ENCODE measurements around the gene TERC. TPM values are rescaled to one million over a fixed set of nuclear protein-coding genes. Genes with fewer than 3 reads are reported as not detected.

The TERC gene
- total RNA-seq, 2 experiments from 2014 or later = 7.3 to 10.9 TPM

DNA sequence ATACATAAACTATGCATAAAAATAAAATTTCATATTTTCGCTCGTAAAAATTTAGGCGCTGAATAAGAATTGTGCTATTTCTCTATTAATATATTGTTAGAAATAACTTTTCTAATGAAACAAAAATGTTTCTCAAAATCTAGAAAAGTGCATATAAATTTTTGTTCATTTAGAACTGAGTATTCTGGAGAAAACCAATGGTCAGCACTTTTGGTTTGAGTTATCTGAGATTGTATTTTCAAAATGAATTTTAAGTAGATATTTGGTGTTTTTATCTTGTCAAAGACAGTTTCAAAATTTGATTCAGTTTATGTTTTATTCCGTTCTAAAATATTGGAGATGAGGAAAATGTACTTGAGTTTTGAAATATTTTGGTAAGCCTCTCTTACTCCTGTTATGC lies 22.3 kb upstream of the TERC start:
- DNase-seq (no peak), ATAC-seq (ENCODE audit: low read depth) (no peak)
- Mint-ChIP-seq H3K9me3 (no peaks in the 10 kb centered on the region), H3K4me1 (peaks cover 12% of the 10 kb centered on the region), H3K27ac (no peak overlapping the region), H3K36me3 (peaks cover 43% of the 10 kb centered on the region), H3K4me3 (no peak overlapping the region), H3K27me3 (no peaks in the 10 kb centered on the region)
- POLR2A ChIA-PET = no interaction called here

DNA sequence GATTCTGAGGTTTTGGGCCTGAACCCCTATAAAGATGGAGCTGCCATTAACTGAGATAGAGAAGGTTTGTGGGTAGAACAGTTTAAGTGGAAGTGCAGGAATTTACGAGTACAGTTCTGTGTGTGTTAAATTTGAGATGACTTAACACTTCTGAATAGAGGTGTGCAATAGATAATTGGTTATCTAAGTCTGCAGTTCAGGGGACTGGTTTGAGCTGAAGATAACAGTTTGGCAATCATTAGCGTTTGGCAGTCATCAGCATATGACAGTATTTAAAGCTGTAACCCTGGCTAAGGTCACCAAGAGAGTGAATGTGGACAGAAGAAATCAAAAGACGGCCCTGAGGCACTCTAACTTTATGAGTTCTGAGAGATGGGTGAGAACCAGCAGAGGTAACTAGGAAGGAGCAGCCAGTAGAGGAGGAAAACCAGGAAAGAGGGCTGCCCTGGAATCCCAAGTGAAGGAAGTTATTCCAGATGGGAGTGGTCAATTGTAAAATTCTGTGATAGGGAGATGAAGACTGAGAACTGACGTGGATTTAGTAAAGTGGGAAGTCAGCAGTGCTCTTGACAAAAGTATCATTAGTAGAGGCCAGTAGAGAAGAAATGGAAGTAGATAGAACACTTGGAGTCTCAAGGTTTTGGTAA lies 16.5 kb upstream of the TERC start:
- Mint-ChIP-seq H3K27ac (peak overlapping the region; percentile 78), H3K9me3 (no peaks in the 10 kb centered on the region), H3K27me3 (no peaks in the 10 kb centered on the region), H3K36me3 (peaks cover 49% of the 10 kb centered on the region), H3K4me3 (peak overlapping the region; percentile 76), H3K4me1 (peaks cover 36% of the 10 kb centered on the region)
- ATAC-seq (ENCODE audit: low read depth) (no peak), DNase-seq (no peak)
- POLR2A ChIA-PET = interaction anchor here (1.0 to 2.6 kb wide), 3 partner anchors 9 to 30 kb away, joined by 3 to 18 read pairs (median 6); partner anchors contain the start of genes LRRC34, LRRIQ4 and MYNN

DNA sequence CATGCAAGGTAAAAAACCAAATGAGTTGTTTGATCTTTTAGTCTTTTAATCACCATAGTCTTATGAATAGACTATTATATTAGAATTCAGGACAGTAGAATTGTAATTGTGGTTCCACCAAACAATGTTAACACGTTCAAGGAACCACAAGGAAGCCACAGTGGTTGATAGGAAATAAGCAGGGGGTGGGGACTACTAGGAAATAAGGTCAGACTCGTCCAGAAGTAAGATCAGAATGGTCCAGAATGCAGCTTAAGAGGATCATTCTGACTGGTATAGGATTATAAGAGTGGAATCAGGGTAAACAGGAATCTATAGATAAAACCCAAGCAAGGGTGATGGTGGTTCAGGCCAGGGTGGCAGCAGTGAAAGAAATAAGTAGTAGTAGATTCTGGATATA lies 15.9 kb upstream of the TERC start:
- Mint-ChIP-seq H3K4me1 (peaks cover 42% of the 10 kb centered on the region), H3K27ac (peak overlapping the region; percentile 78), H3K9me3 (no peaks in the 10 kb centered on the region), H3K27me3 (no peaks in the 10 kb centered on the region), H3K4me3 (peak overlapping the region; percentile 76), H3K36me3 (peaks cover 48% of the 10 kb centered on the region)
- DNase-seq (no peak), ATAC-seq (ENCODE audit: low read depth) (peak; percentile 80)
- POLR2A ChIA-PET = interaction anchor here (1.0 to 2.6 kb wide), 3 partner anchors 8 to 31 kb away, joined by 3 to 18 read pairs (median 6); partner anchors contain the start of genes LRRC34, LRRIQ4 and MYNN

DNA sequence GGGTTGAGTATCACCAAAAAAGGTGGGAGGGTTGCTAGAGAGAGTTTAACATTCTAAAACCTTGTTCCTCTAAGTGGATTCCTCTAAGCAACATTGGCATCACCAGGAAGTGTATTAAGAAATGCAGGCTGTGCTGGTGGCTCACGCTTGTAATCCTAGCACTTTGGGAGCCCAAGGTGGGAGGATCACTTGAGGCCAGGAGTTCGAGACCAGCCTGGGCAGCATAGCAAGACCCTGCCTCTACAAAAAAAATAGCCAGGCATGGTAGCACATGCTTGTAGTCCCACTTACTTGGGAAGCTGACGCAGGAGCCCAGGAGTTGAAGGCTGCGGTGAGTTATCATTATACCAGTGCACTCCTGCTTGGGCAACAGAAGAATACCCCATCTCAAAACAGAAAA lies 13.0 kb upstream of the TERC start:
- Mint-ChIP-seq H3K27me3 (no peaks in the 10 kb centered on the region), H3K36me3 (peaks cover 48% of the 10 kb centered on the region), H3K27ac (no peak overlapping the region), H3K4me1 (peaks cover 56% of the 10 kb centered on the region), H3K9me3 (no peaks in the 10 kb centered on the region), H3K4me3 (no peak overlapping the region)
- ATAC-seq (ENCODE audit: low read depth) = no peak
- POLR2A ChIA-PET = no interaction called here
- no peak for DNase-seq

DNA sequence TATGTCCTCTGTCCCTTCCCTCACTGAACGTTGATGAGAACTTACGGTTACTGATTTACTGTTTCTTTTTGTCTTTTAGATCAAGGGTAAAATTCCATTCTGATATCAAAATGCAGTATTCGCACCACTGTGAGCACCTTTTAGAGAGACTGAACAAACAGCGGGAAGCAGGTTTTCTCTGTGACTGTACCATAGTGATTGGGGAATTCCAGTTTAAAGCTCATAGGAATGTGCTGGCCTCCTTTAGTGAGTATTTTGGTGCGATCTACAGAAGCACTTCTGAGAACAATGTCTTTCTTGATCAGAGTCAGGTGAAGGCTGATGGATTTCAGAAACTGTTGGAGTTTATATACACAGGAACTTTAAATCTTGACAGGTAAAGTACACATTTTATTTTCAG lies 9.3 kb upstream of the TERC start:
- H3K4me1 Mint-ChIP-seq = peaks cover 35% of the 10 kb centered on the region
- H3K9me3 Mint-ChIP-seq = no peaks in the 10 kb centered on the region
- POLR2A ChIA-PET = interaction anchor here (1.0 to 3.5 kb wide), 3 partner anchors 10 to 229 kb away, joined by 3 to 50 read pairs (median 14); partner anchors contain the start of genes LRRC34, LRRIQ4 and TERC
- H3K27ac Mint-ChIP-seq = peak overlapping the region; percentile 100
- ATAC-seq (ENCODE audit: low read depth) = no peak
- no peak for DNase-seq
- peak overlapping the region; percentile 99 for H3K4me3 Mint-ChIP-seq
- peaks cover 27% of the 10 kb centered on the region for H3K36me3 Mint-ChIP-seq
- H3K27me3 Mint-ChIP-seq = no peaks in the 10 kb centered on the region

DNA sequence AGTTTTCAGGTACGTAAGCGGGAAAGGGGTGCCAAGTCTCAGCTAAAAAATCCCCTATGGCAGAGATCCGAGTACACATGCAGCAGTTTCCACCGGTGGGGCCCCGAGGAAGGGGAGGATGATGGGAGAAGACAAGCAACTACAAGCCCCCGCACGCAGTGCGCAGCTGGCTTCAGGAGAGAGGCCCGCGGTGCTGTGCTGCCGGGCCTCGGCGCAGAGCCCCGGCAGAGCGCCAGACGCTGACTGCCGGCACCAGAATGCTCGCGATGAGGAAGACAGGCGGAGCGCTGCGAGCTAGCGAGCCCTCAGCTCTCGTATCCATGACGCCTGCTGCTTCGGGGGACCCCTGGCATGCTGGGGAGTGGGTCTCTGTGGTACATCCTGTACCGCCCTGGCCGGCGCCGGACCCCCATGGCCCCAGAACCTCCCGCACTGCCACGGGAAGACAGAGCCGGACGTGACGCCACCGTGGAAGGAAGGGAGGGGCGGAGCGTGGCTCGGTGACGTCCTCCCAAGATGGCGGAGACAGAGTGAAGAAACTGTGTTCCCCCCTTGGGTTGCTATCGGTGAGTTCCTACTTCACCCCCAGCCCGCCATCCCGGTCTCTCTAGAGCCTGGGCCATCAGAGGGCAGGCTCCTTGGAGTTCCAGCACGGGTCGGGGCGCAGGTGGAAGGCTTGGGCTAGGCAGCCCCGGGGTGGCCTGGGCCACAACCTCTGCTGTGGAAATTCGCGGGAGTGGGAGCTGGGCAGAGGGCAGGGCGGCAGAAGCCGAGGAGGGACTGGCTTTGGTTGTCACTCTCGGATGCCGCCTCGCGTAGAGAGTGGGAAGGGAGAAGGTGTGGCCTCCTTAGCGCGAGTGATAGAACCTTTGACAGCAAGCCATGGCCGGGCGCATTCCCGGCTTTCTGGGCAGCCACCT lies 8.3 kb upstream of the TERC start, which contains the start of gene MYNN:
Gene MYNN (plus strand): TSS at position 500 of the 920 bp plus-strand sequence. CDS start 900 bp downstream, outside the sequence.
- Mint-ChIP-seq H3K27ac (peak within 1 kb of the TSS; percentile 100), H3K9me3 (no peaks in the 10 kb centered on the region), H3K4me3 (peak within 1 kb of the TSS; percentile 99), H3K36me3 (peaks cover 20% of the 10 kb centered on the region), H3K4me1 (peaks cover 31% of the 10 kb centered on the region), H3K27me3 (no peaks in the 10 kb centered on the region)
- peak; percentile 79 for ATAC-seq (ENCODE audit: low read depth)
- POLR2A ChIA-PET = interaction anchor here (0.9 to 3.5 kb wide), 12 partner anchors 8 to 1097 kb away, joined by 3 to 50 read pairs (median 7); partner anchors contain the start of genes LRRC34, LRRIQ4, PHC3 and RPL22L1
- peak; percentile 93 for DNase-seq

DNA sequence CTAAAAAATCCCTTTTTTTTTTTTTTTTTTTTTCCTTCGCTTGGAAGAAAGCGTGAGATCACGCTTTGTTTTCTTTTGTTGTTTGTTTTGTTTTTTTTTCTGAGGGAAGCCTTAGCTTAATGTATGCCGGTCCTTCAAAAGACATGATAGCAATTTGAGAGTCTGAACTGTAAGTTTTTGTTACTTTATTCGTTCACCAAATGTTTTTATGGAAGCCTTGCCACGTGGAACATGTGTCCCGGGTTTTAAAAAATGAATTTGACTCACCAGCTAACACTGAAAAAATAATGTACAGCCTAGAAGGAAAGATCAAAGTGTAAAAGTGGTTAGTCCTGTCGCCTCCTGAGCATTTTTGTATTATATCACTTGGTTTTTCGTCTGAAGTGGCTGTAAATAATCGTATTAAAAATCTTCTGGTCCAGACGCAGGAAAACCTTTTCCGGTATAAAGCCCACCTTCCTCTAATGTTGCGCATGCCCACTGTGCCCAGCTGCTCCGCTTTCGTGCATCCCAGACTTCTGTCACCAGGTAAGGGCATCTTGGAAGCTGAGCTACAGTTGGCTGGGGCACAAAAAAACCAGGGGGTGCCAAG lies 7.5 kb upstream of the TERC start:
- POLR2A ChIA-PET = interaction anchor here (0.7 to 3.5 kb wide), 13 partner anchors 8 to 1097 kb away, joined by 3 to 50 read pairs (median 6); partner anchors contain the start of genes LRRC34, LRRIQ4, PHC3 and RPL22L1
- no peak for DNase-seq
- Mint-ChIP-seq H3K4me1 (peaks cover 28% of the 10 kb centered on the region), H3K9me3 (no peaks in the 10 kb centered on the region), H3K27me3 (no peaks in the 10 kb centered on the region), H3K36me3 (peaks cover 16% of the 10 kb centered on the region), H3K4me3 (peak overlapping the region; percentile 99), H3K27ac (peak overlapping the region; percentile 100)
- peak; percentile 12 for ATAC-seq (ENCODE audit: low read depth)

DNA sequence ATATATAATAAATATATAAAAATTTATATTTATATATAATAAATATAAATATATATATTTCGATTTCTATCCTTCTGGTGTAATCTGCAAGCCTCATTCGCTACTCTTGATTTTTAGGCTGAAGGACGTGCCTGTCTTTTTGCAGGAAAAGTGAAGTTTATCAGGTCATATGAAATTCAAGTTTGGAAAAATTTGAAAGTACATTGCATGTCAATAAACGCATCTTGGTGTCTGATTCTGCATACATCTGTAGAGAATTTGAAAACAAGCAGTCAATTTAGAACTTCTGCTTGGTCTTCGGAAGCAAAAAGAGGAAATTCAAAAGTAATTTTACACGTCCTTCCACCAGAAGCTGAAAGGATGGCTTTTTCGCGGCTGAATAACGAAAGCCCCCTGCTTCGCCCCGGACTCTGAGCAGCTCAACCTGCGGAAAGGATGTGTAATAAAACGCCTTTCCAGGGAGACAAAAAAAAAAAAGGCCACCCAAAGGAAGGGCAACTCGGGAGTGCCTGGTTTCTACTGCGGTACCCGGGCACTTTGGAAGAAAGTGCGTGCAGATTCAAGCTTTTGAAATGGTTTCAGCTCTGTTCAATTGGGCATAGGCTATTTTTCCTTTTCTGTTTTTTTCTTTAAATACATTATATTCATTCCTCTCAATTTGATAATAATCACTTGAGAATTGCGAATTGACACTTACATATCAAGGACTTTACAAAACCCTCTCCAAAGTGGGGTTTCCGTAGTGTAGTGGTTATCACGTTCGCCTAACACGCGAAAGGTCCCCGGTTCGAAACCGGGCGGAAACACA lies 6.8 kb upstream of the TERC start:
- peak overlapping the region; percentile 99 for H3K4me3 Mint-ChIP-seq
- peaks cover 10% of the 10 kb centered on the region for H3K36me3 Mint-ChIP-seq
- DNase-seq (peak; percentile 61), ATAC-seq (ENCODE audit: low read depth) (no peak)
- POLR2A ChIA-PET = interaction anchor here (0.7 to 3.5 kb wide), 9 partner anchors 9 to 1098 kb away, joined by 3 to 50 read pairs (median 5); partner anchors contain the start of genes LRRC34, LRRIQ4, PHC3 and RPL22L1
- peak overlapping the region; percentile 100 for H3K27ac Mint-ChIP-seq
- H3K9me3 Mint-ChIP-seq = no peaks in the 10 kb centered on the region
- peaks cover 23% of the 10 kb centered on the region for H3K4me1 Mint-ChIP-seq
- no peaks in the 10 kb centered on the region for H3K27me3 Mint-ChIP-seq

DNA sequence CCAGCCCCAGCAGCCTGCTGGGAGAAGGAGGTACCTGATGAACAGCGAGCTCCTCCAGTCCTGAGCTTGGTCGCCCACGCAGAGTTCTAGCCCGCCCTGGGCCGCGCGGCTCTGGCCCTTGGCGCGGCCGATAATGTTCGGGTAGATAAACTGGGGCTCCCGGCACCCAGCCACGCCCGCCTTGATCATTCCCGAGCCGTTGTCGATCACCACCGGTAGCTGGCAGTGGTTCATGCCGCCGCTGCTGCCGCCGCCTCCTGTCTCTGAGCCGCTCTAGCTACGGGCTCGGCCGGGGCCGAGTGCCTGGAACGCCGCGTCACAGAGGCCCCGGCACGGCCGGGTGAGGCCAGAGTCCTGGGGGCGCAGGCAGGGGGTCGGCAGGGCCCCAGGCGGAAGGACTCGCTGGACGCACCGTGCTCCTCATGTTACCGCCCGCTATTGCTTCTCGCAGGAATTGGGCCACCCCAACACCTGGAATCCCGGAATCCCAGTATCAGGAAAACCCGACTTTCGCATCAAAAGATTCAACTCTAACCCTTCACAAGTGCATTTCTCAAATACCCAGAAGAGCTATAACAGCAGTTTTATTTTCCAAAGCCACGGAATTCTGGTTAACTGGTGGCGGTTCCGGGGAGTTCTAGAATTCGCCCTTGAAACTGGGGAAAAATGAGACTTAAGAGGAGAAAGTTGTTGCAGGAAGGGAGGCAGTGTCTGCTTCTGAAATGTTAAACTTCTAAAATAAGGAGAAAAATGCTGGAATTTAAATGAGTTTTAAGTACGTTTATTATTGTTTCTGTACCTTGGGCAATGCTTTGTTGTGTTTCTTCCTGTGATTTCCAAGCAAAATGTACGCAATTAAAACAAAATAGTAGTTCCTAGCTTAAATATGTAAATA lies 4.7 kb upstream of the TERC start, which contains the start of gene ACTRT3:
Gene ACTRT3 (minus strand): TSS at position 275 of the 895 bp plus-strand sequence. CDS start 41 bp downstream, at position 234.
- Mint-ChIP-seq H3K4me3 (peak within 1 kb of the TSS; percentile 88), H3K27me3 (no peaks in the 10 kb centered on the region), H3K36me3 (peaks cover 1% of the 10 kb centered on the region), H3K27ac (peak within 1 kb of the TSS; percentile 76), H3K4me1 (peaks cover 16% of the 10 kb centered on the region), H3K9me3 (no peaks in the 10 kb centered on the region)
- POLR2A ChIA-PET = interaction anchor here (0.6 to 1.2 kb wide), 6 partner anchors 10 to 1100 kb away, joined by 3 to 6 read pairs (median 3); partner anchors contain the start of genes LRRC34, LRRIQ4, RPL22L1 and SKIL
- peak; percentile 74 for DNase-seq
- peak; percentile 12 for ATAC-seq (ENCODE audit: low read depth)

DNA sequence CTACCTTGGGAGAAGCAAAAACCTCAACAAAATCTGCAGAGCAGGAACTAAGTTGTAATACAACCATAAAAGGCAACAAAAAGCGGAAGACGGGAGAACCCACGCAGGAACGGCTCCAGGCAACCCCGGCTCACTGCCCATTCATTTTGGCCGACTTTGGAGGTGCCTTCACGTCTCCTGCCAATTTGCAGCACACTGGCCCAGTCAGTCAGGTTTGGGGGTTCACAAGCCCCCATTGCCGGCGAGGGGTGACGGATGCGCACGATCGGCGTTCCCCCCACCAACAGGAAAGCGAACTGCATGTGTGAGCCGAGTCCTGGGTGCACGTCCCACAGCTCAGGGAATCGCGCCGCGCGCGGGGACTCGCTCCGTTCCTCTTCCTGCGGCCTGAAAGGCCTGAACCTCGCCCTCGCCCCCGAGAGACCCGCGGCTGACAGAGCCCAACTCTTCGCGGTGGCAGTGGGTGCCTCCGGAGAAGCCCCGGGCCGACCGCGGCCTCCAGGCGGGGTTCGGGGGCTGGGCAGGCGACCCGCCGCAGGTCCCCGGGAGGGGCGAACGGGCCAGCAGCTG lies 463 bp downstream of the TERC start:
- Mint-ChIP-seq H3K27me3 (no peaks in the 10 kb centered on the region), H3K36me3 (no peaks in the 10 kb centered on the region), H3K4me1 (peaks cover 25% of the 10 kb centered on the region), H3K9me3 (no peaks in the 10 kb centered on the region), H3K27ac (peak overlapping the region; percentile 98), H3K4me3 (peak overlapping the region; percentile 96)
- no peak for DNase-seq
- peak; percentile 45 for ATAC-seq (ENCODE audit: low read depth)
- POLR2A ChIA-PET = interaction anchor here (0.7 to 2.6 kb wide), 16 partner anchors 8 to 1105 kb away, joined by 3 to 26 read pairs (median 4); partner anchors contain the start of genes GPR160, LRRC34, LRRIQ4 and PRKCI

DNA sequence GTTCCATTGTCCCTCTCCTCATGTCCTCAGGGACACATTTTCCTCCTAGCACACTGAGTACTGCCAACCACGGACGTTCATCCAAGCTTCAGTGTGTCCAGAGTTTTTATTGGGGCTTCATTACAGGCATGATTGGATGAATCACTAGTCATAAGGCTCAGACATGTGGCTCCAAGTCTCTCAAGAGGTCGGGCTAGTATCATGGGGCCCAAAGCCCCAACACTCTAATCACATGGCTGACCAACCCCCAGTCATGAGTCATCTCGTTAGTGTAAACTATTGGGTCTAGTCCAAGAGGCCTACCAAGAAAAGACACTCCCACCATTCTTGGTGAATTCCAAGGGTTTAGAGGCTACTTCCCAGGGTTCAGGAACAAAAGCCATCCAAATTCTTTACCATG lies 4.4 kb downstream of the TERC start:
- Mint-ChIP-seq H3K9me3 (no peaks in the 10 kb centered on the region), H3K4me3 (no peak overlapping the region), H3K27ac (no peak overlapping the region), H3K4me1 (peaks cover 32% of the 10 kb centered on the region), H3K36me3 (no peaks in the 10 kb centered on the region), H3K27me3 (no peaks in the 10 kb centered on the region)
- no peak for DNase-seq
- no peak for ATAC-seq (ENCODE audit: low read depth)
- POLR2A ChIA-PET = no interaction called here
